AG08395 (cell line): ENCODE results near the gene PC.
A peak's percentile ranks its signal among the peaks of the same experiment; 100 is the strongest.
"Not testable (repeated sequence)": the region's sequence is repeated elsewhere in the genome, so short reads cannot be mapped to it uniquely, and the experiment has no call there.

ENCODE experiments used
- DNase-seq: peaks from one replicate; pipeline ENCODE4 v3.0.0; 2012; ENCODE audit warnings: mixed read lengths, low spot score

PC gene

GRCh38 chr11:66842896-66843775 lies 115.0 kb downstream of the PC start, which contains the start of gene RCE1:
RCE1 (plus strand) TSS chr11:66843441; CDS start chr11:66843456, 15 bp downstream.
- DNase-seq: peak; percentile 96

GRCh38 chr11:66842501-66842895 lies 115.7 kb downstream of the PC start:
- no peak for DNase-seq

- no peak for DNase-seq
Measured at GRCh38 chr11:66841861-66842260, 116.3 kb downstream of the PC start.

GRCh38 chr11:66840317-66841091 lies 117.7 kb downstream of the PC start:
- no peak for DNase-seq

- no peak for DNase-seq
Measured at GRCh38 chr11:66835768-66836405, 122.3 kb downstream of the PC start.

GRCh38 chr11:66834943-66835342 lies 123.2 kb downstream of the PC start:
- DNase-seq: no peak

- DNase-seq: no peak
Measured at GRCh38 chr11:66834539-66834845, 123.7 kb downstream of the PC start.

GRCh38 chr11:66824573-66824972 lies 133.6 kb downstream of the PC start:
- not testable (repeated sequence) for DNase-seq

- no peak for DNase-seq
Measured at GRCh38 chr11:66823700-66824099, 134.5 kb downstream of the PC start.

- DNase-seq: no peak
Measured at GRCh38 chr11:66820901-66821300, 137.3 kb downstream of the PC start.

- DNase-seq: no peak
Measured at GRCh38 chr11:66820381-66820780, 137.8 kb downstream of the PC start.

- DNase-seq: no peak
Measured at GRCh38 chr11:66818231-66818955, 139.8 kb downstream of the PC start.

- DNase-seq: no peak
Measured at GRCh38 chr11:66815646-66816045, 142.5 kb downstream of the PC start.

GRCh38 chr11:66814678-66815077 lies 143.5 kb downstream of the PC start:
- no peak for DNase-seq

GRCh38 chr11:66810576-66811185 lies 147.5 kb downstream of the PC start:
- DNase-seq: no peak

- no peak for DNase-seq
Measured at GRCh38 chr11:66809592-66809991, 148.6 kb downstream of the PC start.

- no peak for DNase-seq
Measured at GRCh38 chr11:66800720-66801428, 157.3 kb downstream of the PC start.

GRCh38 chr11:66799815-66800214 lies 158.4 kb downstream of the PC start:
- not testable (repeated sequence) for DNase-seq
